ENCODE results near the gene MCF2L.

Gene MCF2L

DNA sequence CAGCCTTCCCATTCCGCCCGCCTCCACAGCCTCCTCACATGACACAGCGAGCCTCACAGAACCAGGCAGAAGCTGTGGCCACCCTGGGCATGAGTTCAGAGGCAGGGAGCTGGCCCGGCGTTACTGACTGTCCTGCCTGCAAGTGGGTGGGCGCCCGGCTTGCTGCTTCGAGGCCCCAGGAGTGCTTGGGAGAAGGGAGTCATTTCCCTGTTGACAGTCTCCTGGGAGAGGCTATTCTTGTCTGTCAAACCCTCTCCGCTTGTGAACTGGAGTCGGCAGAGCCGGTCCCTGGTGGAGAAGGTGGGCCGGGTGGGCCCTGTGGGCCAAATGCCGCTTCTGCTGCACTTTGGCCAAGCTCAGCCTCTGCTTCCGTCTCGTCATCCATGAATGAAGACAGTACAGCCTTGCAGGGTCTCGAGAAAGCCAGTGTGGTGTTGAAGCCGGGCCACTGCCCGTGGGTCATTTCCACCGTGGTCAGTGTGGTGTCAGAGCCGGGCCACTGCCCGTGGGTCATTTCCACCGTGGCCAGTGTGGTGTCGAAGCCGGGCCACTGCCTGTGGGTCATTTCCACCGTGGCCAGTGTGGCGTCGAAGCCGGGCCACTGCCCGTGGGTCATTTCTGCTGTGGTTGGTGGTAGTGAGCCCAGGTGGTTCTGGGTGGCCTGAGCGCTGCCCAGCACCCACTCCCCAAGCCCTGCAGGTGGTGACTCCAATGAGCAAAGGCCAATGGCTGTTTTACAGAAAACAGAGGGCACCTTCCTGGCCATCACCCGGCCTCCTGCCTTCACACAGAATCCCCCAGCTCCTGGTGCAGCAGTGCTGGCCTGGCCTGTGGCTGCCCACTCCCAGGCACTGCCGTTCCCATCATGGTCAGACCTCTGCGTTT lies 123.1 kb downstream of the MCF2L start:
- WGBS: 89% methylated on average over 31 of the region's 33 CpGs
- Histone ChIP-seq H4K91ac (ENCODE audit: low read length) (no peak overlapping the region), H3K4me2 (ENCODE audit: low read length, poor library complexity, severe bottlenecking) (no peak overlapping the region), H3K9me3 (ENCODE audit: control insufficient read depth, low read length) (no peaks in the 10 kb centered on the region), H4K8ac (ENCODE audit: low read length) (no peak overlapping the region), H2BK5ac (ENCODE audit: low read depth, low read length, poor library complexity, severe bottlenecking) (no peak overlapping the region), H3K23ac (ENCODE audit: low read length in 2 of 2) (no peak overlapping the region), H2AFZ (ENCODE audit: low read depth, low read length) (no peak overlapping the region), H2BK12ac (ENCODE audit: low read length in 2 of 2) (no peak overlapping the region), H3K79me1 (replicated peaks; ENCODE audit: low read length, poor library complexity, severe bottlenecking) (no peaks in the 10 kb centered on the region), H3K27ac (ENCODE audit: low read length, poor library complexity, severe bottlenecking) (no peak overlapping the region), H3K18ac (ENCODE audit: low read depth in 1 of 2, low read length in 2 of 2) (no peak overlapping the region), H3K9ac (ENCODE audit: low read length) (no peak overlapping the region), H3K4me1 (ENCODE audit: control insufficient read depth, insufficient read depth, low read depth, low read length) (no peaks in the 10 kb centered on the region), H2BK120ac (ENCODE audit: low read depth, low read length) (no peak overlapping the region), H3K27me3 (ENCODE audit: control insufficient read depth in 1 of 2, insufficient read depth in 1 of 2, low read length in 2 of 2) (peaks cover 31 to 39% of the 10 kb centered on the region in 2 experiments), H3K4me3 (ENCODE audit: insufficient read depth in 1 of 2, low read depth in 1 of 2, low read length in 2 of 2) (no peak overlapping the region), H2AK5ac (ENCODE audit: low read length, severe bottlenecking) (no peak overlapping the region), H2BK15ac (ENCODE audit: low read depth, poor library complexity, severe bottlenecking) (no peak overlapping the region), H3K36me3 (ENCODE audit: control insufficient read depth in 1 of 2, insufficient read depth in 2 of 2, low read depth in 1 of 2, low read length in 2 of 2) (peaks cover 0 to 2% of the 10 kb centered on the region in 2 experiments), H3K14ac (ENCODE audit: low read length in 2 of 2) (no peak overlapping the region), H3K4ac (ENCODE audit: low read depth in 1 of 2, low read length in 2 of 2) (no peak overlapping the region)
- DNase-seq: no peak

DNA sequence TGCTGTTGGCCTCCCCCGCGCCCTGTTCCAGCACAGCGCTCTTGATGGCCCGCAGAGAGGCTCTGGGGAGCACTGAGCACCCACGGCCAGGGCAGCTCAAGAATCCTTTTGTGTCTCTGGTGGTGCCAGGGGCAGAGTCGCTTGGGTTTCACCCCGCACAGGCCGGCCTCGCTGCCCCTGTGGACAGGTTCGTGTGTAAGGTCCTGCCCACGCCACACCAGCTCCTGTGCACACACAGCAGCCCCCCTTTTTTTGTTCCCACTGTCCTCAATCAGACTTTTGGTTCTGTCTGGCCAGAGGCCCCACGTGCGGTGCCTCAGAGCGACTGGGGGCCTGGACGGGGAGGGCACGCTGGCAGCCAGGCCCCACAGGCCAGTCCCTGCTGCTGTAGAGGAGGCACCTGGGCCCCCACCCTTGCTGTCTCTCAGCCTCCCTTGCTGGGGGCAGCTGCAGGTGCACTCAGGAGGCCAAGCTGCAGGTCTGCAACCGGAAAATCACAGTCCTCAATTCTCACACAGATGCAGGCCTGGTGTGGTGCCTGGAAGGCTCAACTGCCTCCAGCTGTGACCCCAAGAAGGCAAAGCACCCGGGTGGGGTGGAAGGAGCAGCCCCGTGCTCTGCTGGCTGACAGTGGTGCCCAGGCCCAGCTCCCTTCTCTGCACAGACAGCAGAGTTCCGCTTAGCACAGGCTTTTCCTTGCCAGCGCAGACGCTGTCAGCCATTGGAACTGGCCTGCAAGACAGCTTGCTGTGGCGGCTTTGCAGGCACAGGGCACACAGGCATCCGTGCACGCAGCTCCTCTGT lies 124.0 kb downstream of the MCF2L start:
- Histone ChIP-seq H2BK12ac (ENCODE audit: low read length in 2 of 2) (no peak overlapping the region), H2BK120ac (ENCODE audit: low read depth, low read length) (no peak overlapping the region), H3K79me1 (replicated peaks; ENCODE audit: low read length, poor library complexity, severe bottlenecking) (no peaks in the 10 kb centered on the region), H2AFZ (ENCODE audit: low read depth, low read length) (no peak overlapping the region), H3K14ac (ENCODE audit: low read length in 2 of 2) (no peak overlapping the region), H2BK5ac (ENCODE audit: low read depth, low read length, poor library complexity, severe bottlenecking) (no peak overlapping the region), H3K9ac (ENCODE audit: low read length) (no peak overlapping the region), H3K9me3 (ENCODE audit: control insufficient read depth, low read length) (no peaks in the 10 kb centered on the region), H3K18ac (ENCODE audit: low read depth in 1 of 2, low read length in 2 of 2) (no peak overlapping the region), H3K4me2 (ENCODE audit: low read length, poor library complexity, severe bottlenecking) (no peak overlapping the region), H3K23ac (ENCODE audit: low read length in 2 of 2) (no peak overlapping the region), H3K27ac (ENCODE audit: low read length, poor library complexity, severe bottlenecking) (no peak overlapping the region), H3K36me3 (ENCODE audit: control insufficient read depth in 1 of 2, insufficient read depth in 2 of 2, low read depth in 1 of 2, low read length in 2 of 2) (peaks cover 0 to 2% of the 10 kb centered on the region in 2 experiments), H3K27me3 (ENCODE audit: control insufficient read depth in 1 of 2, insufficient read depth in 1 of 2, low read length in 2 of 2) (peaks cover 35 to 39% of the 10 kb centered on the region in 2 experiments), H3K4ac (ENCODE audit: low read depth in 1 of 2, low read length in 2 of 2) (no peak overlapping the region), H2BK15ac (ENCODE audit: low read depth, poor library complexity, severe bottlenecking) (no peak overlapping the region), H3K4me1 (ENCODE audit: control insufficient read depth, insufficient read depth, low read depth, low read length) (peaks cover 3% of the 10 kb centered on the region), H2AK5ac (ENCODE audit: low read length, severe bottlenecking) (no peak overlapping the region), H4K8ac (ENCODE audit: low read length) (no peak overlapping the region), H3K4me3 (ENCODE audit: insufficient read depth in 1 of 2, low read depth in 1 of 2, low read length in 2 of 2) (no peak overlapping the region), H4K91ac (ENCODE audit: low read length) (no peak overlapping the region)
- no peak for DNase-seq
- 91% methylated on average over 25 of the region's 25 CpGs for WGBS

DNA sequence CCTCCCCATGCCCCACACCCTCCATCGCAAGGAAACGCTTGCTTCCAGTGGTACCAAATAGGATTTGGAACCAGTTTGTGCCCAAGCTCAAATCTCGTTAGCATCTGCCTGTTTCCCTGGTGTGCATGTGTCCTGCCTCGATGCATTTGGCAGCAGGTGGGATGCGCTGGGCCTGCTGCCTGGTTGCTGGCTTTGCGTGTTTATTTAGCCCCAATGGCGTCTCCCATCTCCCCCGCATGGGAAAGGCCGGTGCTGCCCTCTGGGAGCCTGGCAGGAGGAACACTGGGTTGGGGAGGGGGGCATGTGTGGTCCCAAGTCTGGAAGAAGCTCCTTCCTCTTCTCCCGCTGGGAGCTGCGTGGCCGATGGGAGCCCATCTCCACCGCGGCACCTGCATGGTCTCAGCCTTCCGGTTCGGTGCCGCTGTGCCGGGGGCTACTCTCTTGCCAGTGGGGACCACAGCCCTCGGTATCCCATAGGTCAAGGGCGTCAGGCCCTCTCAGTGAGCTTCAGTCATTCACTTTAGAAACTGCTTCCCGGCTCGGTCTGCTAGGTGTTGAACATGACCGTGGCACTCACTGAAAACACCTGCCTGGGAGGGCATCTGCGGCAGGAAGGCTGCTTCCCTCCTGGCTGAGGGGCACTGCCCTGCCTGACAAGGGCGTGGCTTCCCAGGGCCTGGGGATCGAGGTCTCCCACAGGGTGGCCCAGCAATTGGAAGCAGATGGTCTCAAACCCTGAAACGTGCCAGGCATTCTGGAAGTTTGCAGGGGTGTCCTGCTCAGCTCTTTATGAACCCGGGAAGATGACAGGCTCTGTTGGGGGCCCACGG lies 124.8 kb downstream of the MCF2L start:
- Histone ChIP-seq H3K4me3 (ENCODE audit: insufficient read depth in 1 of 2, low read depth in 1 of 2, low read length in 2 of 2) (no peak overlapping the region), H3K79me1 (replicated peaks; ENCODE audit: low read length, poor library complexity, severe bottlenecking) (no peaks in the 10 kb centered on the region), H2BK12ac (ENCODE audit: low read length in 2 of 2) (no peak overlapping the region), H2BK15ac (ENCODE audit: low read depth, poor library complexity, severe bottlenecking) (no peak overlapping the region), H2BK5ac (ENCODE audit: low read depth, low read length, poor library complexity, severe bottlenecking) (no peak overlapping the region), H3K18ac (ENCODE audit: low read depth in 1 of 2, low read length in 2 of 2) (no peak overlapping the region), H4K91ac (ENCODE audit: low read length) (no peak overlapping the region), H4K8ac (ENCODE audit: low read length) (no peak overlapping the region), H2BK120ac (ENCODE audit: low read depth, low read length) (no peak overlapping the region), H3K23ac (ENCODE audit: low read length in 2 of 2) (no peak overlapping the region), H3K27me3 (ENCODE audit: control insufficient read depth in 1 of 2, insufficient read depth in 1 of 2, low read length in 2 of 2) (peaks cover 41 to 43% of the 10 kb centered on the region in 2 experiments), H3K4me1 (ENCODE audit: control insufficient read depth, insufficient read depth, low read depth, low read length) (peaks cover 6% of the 10 kb centered on the region), H3K27ac (ENCODE audit: low read length, poor library complexity, severe bottlenecking) (no peak overlapping the region), H3K9ac (ENCODE audit: low read length) (no peak overlapping the region), H3K4me2 (ENCODE audit: low read length, poor library complexity, severe bottlenecking) (no peak overlapping the region), H3K4ac (ENCODE audit: low read depth in 1 of 2, low read length in 2 of 2) (no peak overlapping the region), H2AFZ (ENCODE audit: low read depth, low read length) (no peak overlapping the region), H3K9me3 (ENCODE audit: control insufficient read depth, low read length) (no peaks in the 10 kb centered on the region), H3K36me3 (ENCODE audit: control insufficient read depth in 1 of 2, insufficient read depth in 2 of 2, low read depth in 1 of 2, low read length in 2 of 2) (peaks cover 0 to 2% of the 10 kb centered on the region in 2 experiments), H2AK5ac (ENCODE audit: low read length, severe bottlenecking) (no peak overlapping the region), H3K14ac (ENCODE audit: low read length in 2 of 2) (peak overlapping the region in 1 of 2 experiments; percentile 55)
- DNase-seq: no peak
- WGBS: 83% methylated on average over 29 of the region's 29 CpGs

All from mesenchymal stem cell (in vitro differentiated cells and primary cell).